HepG2 (cell line): ENCODE results near the gene C2orf15. TPM values are rescaled to one million over a fixed set of nuclear protein-coding genes. Genes with fewer than 3 reads are reported as not detected.

Experiments
- AGO2 ChIP-seq: fragments of 200-400 bp; formaldehyde crosslinking; optimal IDR thresholded peaks from 2 replicates; pipeline ENCODE3; 2017; ENCODE audit warnings: mild to moderate bottlenecking, low read depth, low read length, moderate library complexity
- CENPX ChIP-seq: sonication (generic); formaldehyde crosslinking; IDR thresholded peaks from 2 replicates; pipeline ENCODE4 v1.9.0; 2021; ENCODE audit warnings: mild to moderate bottlenecking, missing genetic modification reagents, moderate library complexity
- DRAP1 ChIP-seq: IDR thresholded peaks from 2 replicates; pipeline ENCODE4 v1.6.1; 2016; ENCODE audit warnings: missing genetic modification reagents, missing compliant biosample characterization
- HIC2 ChIP-seq: sonication (generic); formaldehyde crosslinking; IDR thresholded peaks from 2 replicates; pipeline ENCODE4 v1.9.0; 2022; ENCODE audit warnings: low read depth, missing genetic modification reagents
- HOXA9 ChIP-seq: sonication (generic); formaldehyde crosslinking; IDR thresholded peaks from 2 replicates; pipeline ENCODE4 v1.8.1; 2022; ENCODE audit warnings: missing genetic modification reagents, mild to moderate bottlenecking, moderate library complexity, borderline replicate concordance
- KLF6 ChIP-seq: IDR thresholded peaks from 2 replicates; pipeline ENCODE4 v1.8.0; 2016; ENCODE audit warnings: missing biosample characterization, missing genetic modification reagents
- NFE2L1 ChIP-seq: sonication (generic); formaldehyde crosslinking; IDR thresholded peaks from 2 replicates; pipeline ENCODE4 v1.4.0; 2020; ENCODE audit warnings: missing genetic modification reagents, mild to moderate bottlenecking, borderline replicate concordance
- SOX13 ChIP-seq, 3 experiments: fragments of 450-650 bp in 1 of 3; sonication (generic) in 1 of 3; formaldehyde crosslinking in 1 of 3; IDR thresholded peaks in 2 of 3; conservative IDR thresholded peaks in 1 of 3; 2 replicates each; pipeline versions ENCODE4 v1.5.0 to v1.6.1; 2016 to 2020; ENCODE audit warnings: antibody characterized with exemption in 1 of 3, mild to moderate bottlenecking in 1 of 3, missing compliant biosample characterization in 1 of 3, missing genetic modification reagents in 1 of 3, moderate library complexity in 1 of 3
- SOX5 ChIP-seq: IDR thresholded peaks from 2 replicates; pipeline ENCODE4 v1.6.1; 2016; ENCODE audit warnings: borderline replicate concordance
- TAF1 ChIP-seq: sonication (generic); formaldehyde crosslinking; IDR thresholded peaks from 2 replicates; pipeline ENCODE4 v1.4.0; 2020; ENCODE audit warnings: missing genetic modification reagents
- ZBTB25 ChIP-seq: IDR thresholded peaks from 2 replicates; pipeline ENCODE4 v1.6.1; 2018; ENCODE audit warnings: missing genetic modification reagents
- ZBTB38 ChIP-seq: sonication (generic); formaldehyde crosslinking; IDR thresholded peaks from 2 replicates; pipeline ENCODE4 v1.5.1; 2020; ENCODE audit warnings: mild to moderate bottlenecking, missing genetic modification reagents
- ZFP1 ChIP-seq: IDR thresholded peaks from 2 replicates; pipeline ENCODE4 v1.6.1; 2016
- ZFP62 ChIP-seq: sonication (generic); formaldehyde crosslinking; IDR thresholded peaks from 2 replicates; pipeline ENCODE4 v1.4.0; 2020; ENCODE audit warnings: missing genetic modification reagents
- ZFP91 ChIP-seq: sonication (generic); formaldehyde crosslinking; IDR thresholded peaks from 2 replicates; pipeline ENCODE4 v1.9.0; 2022; ENCODE audit warnings: missing genetic modification reagents, mild to moderate bottlenecking, borderline replicate concordance
- ZNF20 ChIP-seq: sonication (generic); formaldehyde crosslinking; IDR thresholded peaks from 2 replicates; pipeline ENCODE4 v1.4.0; 2020; ENCODE audit warnings: mild to moderate bottlenecking, moderate library complexity, missing genetic modification reagents
- ZNF234 ChIP-seq: sonication (generic); formaldehyde crosslinking; conservative IDR thresholded peaks from 2 replicates; pipeline ENCODE4 v1.5.1; 2020; ENCODE audit warnings: mild to moderate bottlenecking, missing genetic modification reagents
- ZNF414 ChIP-seq: sonication (generic); formaldehyde crosslinking; IDR thresholded peaks from 2 replicates; pipeline ENCODE4 v1.5.0; 2020; ENCODE audit warnings: missing genetic modification reagents
- ZNF619 ChIP-seq: sonication (generic); formaldehyde crosslinking; IDR thresholded peaks from 2 replicates; pipeline ENCODE4 v1.4.0; 2020; ENCODE audit warnings: mild to moderate bottlenecking, missing genetic modification reagents
- polyA plus RNA-seq, 8 experiments: library from polyadenylated mRNA; depleted of rRNA in 3 of 8; stranded (reverse) in 7 of 8; unstranded in 1 of 8; fragments of >200 nt; fragmentation: Illumina TruSeq in 4 of 8; extraction: Trizol in 4 of 8; gene quantifications; 2 replicates each; pipeline versions ENCODE4 v1.2.1 to v1.2.3, GENCODE V29; 2011 to 2016; ENCODE audit warnings: low read depth in 4 of 8, missing spikeins in 1 of 8, mixed read lengths in 1 of 8; ENCODE audit not compliant: insufficient read depth in 1 of 8
- total RNA-seq, 5 experiments: library from RNA; depleted of rRNA; stranded (reverse); fragments of >200 nt; fragmentation: Illumina TruSeq; extraction: Trizol; gene quantifications; 2 replicates each; pipeline ENCODE4 v1.2.3, GENCODE V29; 2016; ENCODE audit warnings: low read depth in 1 of 5
- TF ChIP-seq, protein P1 (sequence below): sonication (generic); formaldehyde crosslinking; IDR thresholded peaks from 2 replicates; pipeline ENCODE4 v1.5.1; 2020; ENCODE audit warnings: missing genetic modification reagents, mild to moderate bottlenecking, borderline replicate concordance

C2orf15 gene
- total and polyA plus RNA-seq, 2 of the 13 experiments (the other 11 are each of a cell fraction or from before 2014, with no cell fraction given) = 5.5 to 8.3 TPM

GRCh38 chr2:99141110-99142108, at the start of gene C2orf15 (continued):
- no peak for TF ChIP-seq SOX13 (IDR thresholded peaks at IDR 0.05)
- peak in 1 of 2 experiments; percentile 26; a peak in 1 of 4 replicates for TF ChIP-seq SOX13 (CRISPR knock-in tag; conservative IDR thresholded peaks at IDR 0.05 in 1 of 2, IDR thresholded peaks at IDR 0.05 in 1 of 2)
- peak; percentile 96 for TF ChIP-seq ZFP91
- peak; percentile 90; the same call in 1 of the 2 replicates for TF ChIP-seq ZNF619
- no peak for TF ChIP-seq HOXA9 (CRISPR knock-in tag)
- no peak; the same call in none of the 2 replicates for TF ChIP-seq ZNF414 (CRISPR knock-in tag)
- TF ChIP-seq ZBTB38 (CRISPR knock-in tag) = peak; percentile 87
- peak; percentile 94 for TF ChIP-seq DRAP1
- no peak for TF ChIP-seq ZFP62
- TF ChIP-seq ZFP1 (CRISPR knock-in tag) = peak; percentile 41; the same call in 1 of the 2 replicates
- no peak for TF ChIP-seq NFE2L1 (CRISPR knock-in tag)
- peak; percentile 55; the same call in 1 of the 2 replicates for TF ChIP-seq TAF1 (CRISPR knock-in tag)
- peak; percentile 86 for TF ChIP-seq KLF6 (CRISPR knock-in tag)
- TF ChIP-seq, protein P1, sequence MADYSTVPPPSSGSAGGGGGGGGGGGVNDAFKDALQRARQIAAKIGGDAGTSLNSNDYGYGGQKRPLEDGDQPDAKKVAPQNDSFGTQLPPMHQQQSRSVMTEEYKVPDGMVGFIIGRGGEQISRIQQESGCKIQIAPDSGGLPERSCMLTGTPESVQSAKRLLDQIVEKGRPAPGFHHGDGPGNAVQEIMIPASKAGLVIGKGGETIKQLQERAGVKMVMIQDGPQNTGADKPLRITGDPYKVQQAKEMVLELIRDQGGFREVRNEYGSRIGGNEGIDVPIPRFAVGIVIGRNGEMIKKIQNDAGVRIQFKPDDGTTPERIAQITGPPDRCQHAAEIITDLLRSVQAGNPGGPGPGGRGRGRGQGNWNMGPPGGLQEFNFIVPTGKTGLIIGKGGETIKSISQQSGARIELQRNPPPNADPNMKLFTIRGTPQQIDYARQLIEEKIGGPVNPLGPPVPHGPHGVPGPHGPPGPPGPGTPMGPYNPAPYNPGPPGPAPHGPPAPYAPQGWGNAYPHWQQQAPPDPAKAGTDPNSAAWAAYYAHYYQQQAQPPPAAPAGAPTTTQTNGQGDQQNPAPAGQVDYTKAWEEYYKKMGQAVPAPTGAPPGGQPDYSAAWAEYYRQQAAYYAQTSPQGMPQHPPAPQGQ (CRISPR knock-in tag) = no peak
- TF ChIP-seq ZNF234 (CRISPR knock-in tag) = no peak
- TF ChIP-seq SOX5 (CRISPR knock-in tag) = peak; percentile 28; the same call in 1 of the 2 replicates
- TF ChIP-seq AGO2 = peak; percentile 85
- peak; percentile 100 for TF ChIP-seq ZBTB25 (CRISPR knock-in tag)
- TF ChIP-seq CENPX = no peak
- TF ChIP-seq HIC2 = peak; percentile 66; the same call in 1 of the 2 replicates
- no peak for TF ChIP-seq ZNF20 (CRISPR knock-in tag)
